Subcutaneous abdominal adipose tissue (tissue), 5 donors: Measurements from ENCODE around the gene ITIH4.

Experiments
- H3K27ac ChIP-seq: one replicate; pipeline ENCODE4 v1.7.0; 2013; ENCODE audit warnings: low read depth, mild to moderate bottlenecking, inconsistent platforms, low read length, moderate library complexity
- H3K27me3 ChIP-seq, 5 donors: one replicate each; pipeline ENCODE4 v1.7.0; 2013; ENCODE audit warnings: low read length in 5 of 5, inconsistent platforms in 1 of 5; ENCODE audit not compliant: control insufficient read depth in 5 of 5, insufficient read depth in 4 of 5
- H3K36me3 ChIP-seq, 5 donors: one replicate each; pipeline ENCODE4 v1.7.0; 2013; ENCODE audit warnings: low read length in 5 of 5; ENCODE audit not compliant: control insufficient read depth in 5 of 5, insufficient read depth in 5 of 5
- H3K4me1 ChIP-seq, 5 donors: one replicate each; pipeline ENCODE4 v1.7.0; 2013; ENCODE audit warnings: low read length in 5 of 5, mild to moderate bottlenecking in 3 of 5, moderate library complexity in 1 of 5; ENCODE audit not compliant: control insufficient read depth in 5 of 5, insufficient read depth in 5 of 5
- H3K4me3 ChIP-seq, 5 donors: one replicate each; pipeline ENCODE4 v1.7.0; 2013; ENCODE audit warnings: low read length in 5 of 5, low read depth in 1 of 5
- H3K9ac ChIP-seq, 5 donors: one replicate each; pipeline ENCODE4 v1.7.0; 2013; ENCODE audit warnings: low read length in 5 of 5, mild to moderate bottlenecking in 4 of 5, moderate library complexity in 3 of 5
- H3K9me3 ChIP-seq, 5 donors: one replicate each; pipeline ENCODE4 v1.7.0; 2013; ENCODE audit warnings: low read length in 5 of 5; ENCODE audit not compliant: control insufficient read depth in 5 of 5
- donor health status: healthy.
- donor health status: healthy.
- donor health status: healthy.
- donor health status: healthy.
- donor health status: healthy.

The ITIH4 gene

GRCh38 chr3:52830535-52831258 lies at the start of gene ITIH4:
Gene ITIH4, minus strand, starts transcription at chr3:52830672. Its CDS starts 30 bp downstream, at chr3:52830642.
- Histone ChIP-seq H3K9me3 (no peaks in the 10 kb centered on the region), H3K9ac (no peak within 1 kb of the TSS), H3K4me3 (no peak within 1 kb of the TSS), H3K27ac (no peak within 1 kb of the TSS), H3K27me3 (peaks cover 0 to 3% (median 0%) of the 10 kb centered on the region in 5 donors), H3K36me3 (peaks cover 0 to 8% (median under 1%) of the 10 kb centered on the region in 5 donors), H3K4me1 (peaks cover 8 to 28% (median 25%) of the 10 kb centered on the region in 5 donors)

DNA sequence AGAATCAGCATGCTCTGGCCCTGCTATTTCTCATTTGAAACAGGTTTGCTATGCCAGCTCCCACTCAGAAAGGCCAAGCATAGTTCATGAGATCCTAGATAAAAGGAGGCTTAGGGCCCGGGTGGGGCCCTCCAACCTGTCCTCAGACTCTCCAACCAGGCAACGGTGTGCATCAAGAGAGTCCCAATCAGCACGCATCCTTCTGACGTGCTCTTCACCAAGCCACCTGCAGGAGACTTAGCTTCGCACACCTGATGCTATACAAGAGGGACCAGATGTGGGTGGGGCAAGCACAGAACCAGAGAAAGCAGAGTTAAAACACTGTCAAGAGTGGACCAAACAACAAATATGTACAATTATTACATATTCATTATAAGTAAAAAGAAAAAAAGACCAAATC lies 49.6 kb upstream of the ITIH4 start:
- H3K9ac ChIP-seq, result no peak overlapping the region
- peaks cover 0 to 13% (median 12%) of the 10 kb centered on the region in 5 donors for H3K4me1 ChIP-seq
- no peaks in the 10 kb centered on the region for H3K27me3 ChIP-seq
- no peak overlapping the region for H3K4me3 ChIP-seq
- H3K27ac ChIP-seq, result no peak overlapping the region
- H3K9me3 ChIP-seq, result no peaks in the 10 kb centered on the region
- peaks cover 0 to 8% (median under 1%) of the 10 kb centered on the region in 5 donors for H3K36me3 ChIP-seq

DNA sequence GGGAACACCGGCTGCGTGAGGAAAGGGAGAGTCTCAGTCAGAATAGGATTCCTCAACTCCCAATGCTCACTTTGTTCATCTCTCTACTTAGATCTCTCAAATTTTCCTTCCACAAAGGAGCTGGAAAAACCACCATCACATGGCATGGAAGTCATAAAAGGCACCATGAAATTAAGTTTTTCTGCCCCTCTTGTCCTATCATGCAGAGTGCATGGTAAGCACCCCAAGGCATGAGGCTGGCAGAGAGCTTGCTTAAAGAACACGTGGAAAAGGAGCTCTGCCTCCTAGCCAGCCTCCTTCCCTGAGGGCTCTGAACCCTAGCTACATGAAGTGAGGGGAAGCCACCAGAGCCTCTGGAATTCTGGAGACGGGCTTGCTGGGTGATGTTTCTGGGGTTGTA lies 49.1 kb upstream of the ITIH4 start:
- Histone ChIP-seq H3K36me3 (peaks cover 0 to 8% (median 0%) of the 10 kb centered on the region in 5 donors), H3K9ac (no peak overlapping the region), H3K27ac (no peak overlapping the region), H3K4me3 (no peak overlapping the region), H3K27me3 (no peaks in the 10 kb centered on the region), H3K4me1 (peaks cover 0 to 13% (median 12%) of the 10 kb centered on the region in 5 donors), H3K9me3 (no peaks in the 10 kb centered on the region)

GRCh38 chr3:52879090-52879489 lies 48.6 kb upstream of the ITIH4 start:
- peaks cover 0 to 8% (median 0%) of the 10 kb centered on the region in 5 donors for H3K36me3 ChIP-seq
- no peaks in the 10 kb centered on the region for H3K9me3 ChIP-seq
- H3K9ac ChIP-seq, result no peak overlapping the region
- H3K27me3 ChIP-seq, result no peaks in the 10 kb centered on the region
- H3K4me1 ChIP-seq, result peaks cover 0 to 13% (median 12%) of the 10 kb centered on the region in 5 donors
- no peak overlapping the region for H3K4me3 ChIP-seq
- H3K27ac ChIP-seq, result no peak overlapping the region

GRCh38 chr3:52877085-52877484 lies 46.6 kb upstream of the ITIH4 start:
- H3K36me3 ChIP-seq, result peaks cover 0 to 8% (median 0%) of the 10 kb centered on the region in 5 donors

DNA sequence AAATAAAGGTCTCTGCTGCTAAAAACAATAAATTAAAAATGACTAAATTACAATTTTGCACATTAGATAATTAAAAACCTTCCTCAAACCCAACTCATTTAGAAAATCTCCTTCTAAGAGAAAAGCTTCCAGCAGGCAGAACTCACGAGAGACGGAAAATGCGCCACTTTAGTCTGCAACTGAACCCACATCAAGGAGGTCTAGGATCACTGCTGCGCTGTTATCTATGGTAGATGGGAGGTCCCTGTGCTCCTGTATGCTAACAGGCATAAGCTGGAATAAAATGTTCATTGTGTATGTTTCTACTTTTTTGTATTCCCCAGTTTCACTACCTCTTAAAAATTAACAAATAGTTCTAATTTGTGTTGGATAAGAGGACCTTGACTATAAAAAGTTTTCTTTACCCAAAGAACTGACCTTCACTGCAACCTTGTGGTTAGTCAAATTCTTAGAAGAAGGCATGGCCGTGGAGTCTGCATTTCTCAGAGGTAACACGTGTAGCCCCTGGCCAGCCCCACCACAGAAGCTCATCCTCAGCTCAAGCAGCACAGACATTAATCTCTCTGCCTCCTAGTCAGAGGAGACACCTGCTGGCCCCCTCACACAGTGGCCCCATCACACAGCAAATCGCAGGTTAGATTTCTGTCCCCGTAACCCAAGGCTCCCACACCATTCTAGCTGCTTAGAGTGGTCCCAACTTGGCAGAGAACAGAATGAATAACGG lies 44.6 kb upstream of the ITIH4 start:
- H3K27ac ChIP-seq, result no peak overlapping the region
- peaks cover 0 to 17% (median 12%) of the 10 kb centered on the region in 5 donors for H3K4me1 ChIP-seq
- no peaks in the 10 kb centered on the region for H3K27me3 ChIP-seq
- peaks cover 0 to 8% (median 0%) of the 10 kb centered on the region in 5 donors for H3K36me3 ChIP-seq
- H3K9ac ChIP-seq, result no peak overlapping the region
- no peak overlapping the region for H3K4me3 ChIP-seq
- no peaks in the 10 kb centered on the region for H3K9me3 ChIP-seq

More at GRCh38 chr3:52877085-52877484, 46.6 kb upstream of the ITIH4 start:
- Histone ChIP-seq H3K27me3 (no peaks in the 10 kb centered on the region), H3K4me1 (peaks cover 0 to 17% (median 12%) of the 10 kb centered on the region in 5 donors), H3K9me3 (no peaks in the 10 kb centered on the region), H3K4me3 (no peak overlapping the region), H3K9ac (no peak overlapping the region), H3K27ac (no peak overlapping the region)

DNA sequence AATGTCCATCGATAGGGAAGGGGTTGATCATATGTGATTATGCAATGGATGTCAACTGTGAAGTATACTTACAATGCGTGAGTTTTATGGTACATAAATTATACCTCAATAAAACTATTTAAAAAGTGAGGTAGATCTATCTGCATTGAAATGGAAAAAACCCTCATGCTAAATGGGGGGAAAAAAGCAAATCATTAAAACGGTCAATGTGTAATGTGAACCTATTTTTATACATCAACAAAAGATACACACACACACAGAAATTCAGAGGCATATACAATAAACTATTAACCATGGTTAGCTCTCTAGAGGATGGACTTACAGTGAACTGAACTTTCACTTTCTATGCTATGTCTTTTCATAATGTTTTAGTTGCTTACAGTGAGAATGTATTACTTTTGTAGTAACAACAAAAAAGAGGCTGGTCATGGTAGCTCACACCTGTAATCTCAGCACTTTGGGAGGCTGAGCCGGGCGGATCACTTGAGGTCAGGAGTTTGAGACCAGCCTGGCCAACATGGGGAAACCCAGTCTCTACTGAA lies 43.8 kb upstream of the ITIH4 start:
- no peaks in the 10 kb centered on the region for H3K9me3 ChIP-seq
- no peak overlapping the region for H3K9ac ChIP-seq
- no peak overlapping the region for H3K27ac ChIP-seq
- no peak overlapping the region for H3K4me3 ChIP-seq
- peaks cover 0 to 12% (median 8%) of the 10 kb centered on the region in 5 donors for H3K4me1 ChIP-seq
- peaks cover 0 to 3% (median 0%) of the 10 kb centered on the region in 5 donors for H3K36me3 ChIP-seq
- H3K27me3 ChIP-seq, result no peaks in the 10 kb centered on the region

- no peak overlapping the region for H3K4me3 ChIP-seq
- H3K9ac ChIP-seq, result no peak overlapping the region
- H3K27ac ChIP-seq, result no peak overlapping the region
- H3K27me3 ChIP-seq, result no peaks in the 10 kb centered on the region
- H3K4me1 ChIP-seq, result peaks cover 0 to 6% (median 2%) of the 10 kb centered on the region in 5 donors
- H3K9me3 ChIP-seq, result no peaks in the 10 kb centered on the region
- H3K36me3 ChIP-seq, result peaks cover 0 to 2% (median 0%) of the 10 kb centered on the region in 5 donors
Observed at GRCh38 chr3:52873433-52874159, 43.1 kb upstream of the ITIH4 start.

DNA sequence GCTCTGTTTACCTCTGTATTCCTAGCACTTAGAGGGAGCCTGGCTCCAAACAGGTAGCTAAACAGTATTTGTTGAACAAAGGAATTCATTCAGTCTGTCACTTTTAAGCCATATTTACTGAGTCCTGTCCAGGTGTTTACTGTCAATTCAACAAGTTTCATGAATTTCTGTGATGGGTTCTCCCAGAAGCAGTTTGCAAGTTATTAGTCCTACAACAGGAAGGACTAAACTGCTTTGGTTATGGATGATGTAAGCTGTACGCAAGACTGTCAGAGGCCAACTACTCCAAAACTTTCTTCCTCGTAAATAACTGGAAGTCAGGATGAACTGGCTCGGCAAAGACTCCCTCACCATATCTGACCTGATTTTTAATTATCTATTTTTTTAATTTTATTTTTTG lies 41.8 kb upstream of the ITIH4 start:
- Histone ChIP-seq H3K4me3 (no peak overlapping the region), H3K9me3 (no peaks in the 10 kb centered on the region), H3K9ac (no peak overlapping the region), H3K27ac (no peak overlapping the region), H3K4me1 (peaks cover 0 to 4% (median 0%) of the 10 kb centered on the region in 5 donors), H3K36me3 (peaks cover 0 to 2% (median 0%) of the 10 kb centered on the region in 5 donors), H3K27me3 (no peaks in the 10 kb centered on the region)
